ENCODE data around the gene NFX1. TPM values are rescaled to one million over a fixed set of nuclear protein-coding genes. Genes with fewer than 3 reads are reported as not detected.

Gene NFX1
- 45.0 TPM for total RNA-seq
- long read RNA-seq, full-length matches to known transcripts, result 40 of 88 reads
- long read RNA-seq, partial matches to known transcripts, result 18 of 88 reads
- long read RNA-seq, other reads (novel, unspliced or antisense), result 30 of 88 reads

GRCh38 chr9:33290247-33291030 lies at the start of gene NFX1:
Gene NFX1, plus strand, starts transcription at chr9:33290516. Its CDS starts 57 bp downstream, at chr9:33290573.
- peak; percentile 99 for DNase-seq
- TF ChIP-seq CTCF (IDR thresholded peaks at IDR 0.05), result no peak
- H3K4me1 ChIP-seq, result peaks cover 45% of the 10 kb centered on the region
- peaks cover 28% of the 10 kb centered on the region for H3K36me3 ChIP-seq
- peak; percentile 91 for ATAC-seq
- H3K27me3 ChIP-seq, result no peaks in the 10 kb centered on the region
- intact Hi-C loops (cut with DNase I), result no loop called here
- H3K9me3 ChIP-seq, result no peaks in the 10 kb centered on the region
- peak within 1 kb of the TSS; percentile 99 for H3K27ac ChIP-seq
- H3K4me3 ChIP-seq, result peak within 1 kb of the TSS; percentile 78

GRCh38 chr9:33241298-33241697 lies 49.0 kb upstream of the NFX1 start:
- H3K9me3 ChIP-seq, result no peaks in the 10 kb centered on the region
- TF ChIP-seq CTCF (IDR thresholded peaks at IDR 0.05), result no peak
- H3K27me3 ChIP-seq, result no peaks in the 10 kb centered on the region
- DNase-seq, result no peak
- no peak overlapping the region for H3K4me3 ChIP-seq
- H3K36me3 ChIP-seq, result no peaks in the 10 kb centered on the region
- H3K27ac ChIP-seq, result no peak overlapping the region
- no peak for ATAC-seq
- no peaks in the 10 kb centered on the region for H3K4me1 ChIP-seq
- intact Hi-C loops (cut with DNase I), result no loop called here

GRCh38 chr9:33242609-33243134 lies 47.6 kb upstream of the NFX1 start:
- no peak overlapping the region for H3K27ac ChIP-seq
- H3K27me3 ChIP-seq, result no peaks in the 10 kb centered on the region
- intact Hi-C loops (cut with DNase I), result no loop called here
- DNase-seq (no peak), ATAC-seq (no peak)
- no peaks in the 10 kb centered on the region for H3K9me3 ChIP-seq
- no peak overlapping the region for H3K4me3 ChIP-seq
- TF ChIP-seq CTCF (IDR thresholded peaks at IDR 0.05), result no peak
- H3K36me3 ChIP-seq, result no peaks in the 10 kb centered on the region
- H3K4me1 ChIP-seq, result no peaks in the 10 kb centered on the region

- Histone ChIP-seq H3K36me3 (no peaks in the 10 kb centered on the region), H3K9me3 (no peaks in the 10 kb centered on the region), H3K4me1 (no peaks in the 10 kb centered on the region), H3K4me3 (no peak overlapping the region), H3K27ac (no peak overlapping the region), H3K27me3 (no peaks in the 10 kb centered on the region)
- TF ChIP-seq CTCF (IDR thresholded peaks at IDR 0.05), result no peak
- ATAC-seq (no peak), DNase-seq (peak; percentile 20)
- intact Hi-C loops (cut with DNase I), result no loop called here
Observed at GRCh38 chr9:33244137-33244784, 46.1 kb upstream of the NFX1 start.

- DNase-seq, result peak; percentile 29
Observed at GRCh38 chr9:33245341-33245740, 45.0 kb upstream of the NFX1 start.

More at GRCh38 chr9:33245341-33245740, 45.0 kb upstream of the NFX1 start:
- H3K4me3 ChIP-seq, result no peak overlapping the region
- TF ChIP-seq CTCF (IDR thresholded peaks at IDR 0.05), result no peak
- H3K27me3 ChIP-seq, result no peaks in the 10 kb centered on the region
- intact Hi-C loops (cut with DNase I), result no loop called here
- no peak for ATAC-seq
- H3K27ac ChIP-seq, result no peak overlapping the region
- H3K36me3 ChIP-seq, result no peaks in the 10 kb centered on the region
- H3K4me1 ChIP-seq, result no peaks in the 10 kb centered on the region
- no peaks in the 10 kb centered on the region for H3K9me3 ChIP-seq
